ENCODE measurements around the gene SDS.

SDS gene

GRCh38 chr12:113409462-113410124 lies 5.9 kb upstream of the SDS start:
- no peaks in the 10 kb centered on the region for H3K36me3 ChIP-seq
- H3K4me3 ChIP-seq = no peak overlapping the region
- no peak for TF ChIP-seq CTCF (IDR thresholded peaks at IDR 0.05)
- no peak overlapping the region for H3K27ac ChIP-seq
- H3K9me3 ChIP-seq = no peaks in the 10 kb centered on the region
- peaks cover 0 to 23% of the 10 kb centered on the region in 2 donors for H3K27me3 ChIP-seq
- no peak for DNase-seq
- no peaks in the 10 kb centered on the region for H3K4me1 ChIP-seq
- intact Hi-C loops (cut with DNase I; ENCODE audit: low total_unique reads) = no loop called here

- TF ChIP-seq CTCF (IDR thresholded peaks at IDR 0.05) = no peak
- no peak overlapping the region for H3K27ac ChIP-seq
- intact Hi-C loops (cut with DNase I; ENCODE audit: low total_unique reads) = no loop called here
- H3K9me3 ChIP-seq = no peaks in the 10 kb centered on the region
- H3K4me1 ChIP-seq = peaks cover 0 to 3% (median 0%) of the 10 kb centered on the region in 4 donors
- H3K36me3 ChIP-seq = no peaks in the 10 kb centered on the region
- H3K27me3 ChIP-seq = peaks cover 0 to 21% of the 10 kb centered on the region in 2 donors
- DNase-seq = no peak
- no peak overlapping the region for H3K4me3 ChIP-seq
Measured at GRCh38 chr12:113408756-113409298, 5.1 kb upstream of the SDS start.

- H3K27me3 ChIP-seq = peaks cover 0 to 28% of the 10 kb centered on the region in 2 donors
- H3K4me3 ChIP-seq = no peak overlapping the region
- intact Hi-C loops (cut with DNase I; ENCODE audit: low total_unique reads) = no loop called here
- no peak overlapping the region for H3K27ac ChIP-seq
- no peaks in the 10 kb centered on the region for H3K36me3 ChIP-seq
- no peak for DNase-seq
- no peaks in the 10 kb centered on the region for H3K9me3 ChIP-seq
- H3K4me1 ChIP-seq = peaks cover 0 to 3% (median 0%) of the 10 kb centered on the region in 4 donors
- TF ChIP-seq CTCF (IDR thresholded peaks at IDR 0.05) = no peak
Measured at GRCh38 chr12:113407931-113408600, 4.4 kb upstream of the SDS start.

GRCh38 chr12:113405694-113406093 lies 2.0 kb upstream of the SDS start:
- no peak for TF ChIP-seq CTCF (IDR thresholded peaks at IDR 0.05)

GRCh38 chr12:113402586-113403260 lies 964 bp downstream of the SDS start:
- H3K27me3 ChIP-seq = peaks cover 0 to 36% of the 10 kb centered on the region in 2 donors
- intact Hi-C loops (cut with DNase I; ENCODE audit: low total_unique reads) = no loop called here
- no peak overlapping the region for H3K4me3 ChIP-seq
- H3K27ac ChIP-seq = no peak overlapping the region
- DNase-seq = no peak
- H3K36me3 ChIP-seq = no peaks in the 10 kb centered on the region
- H3K9me3 ChIP-seq = no peaks in the 10 kb centered on the region
- peaks cover 0 to 3% (median 0%) of the 10 kb centered on the region in 4 donors for H3K4me1 ChIP-seq
- no peak for TF ChIP-seq CTCF (IDR thresholded peaks at IDR 0.05)

More at GRCh38 chr12:113405694-113406093, 2.0 kb upstream of the SDS start:
- DNase-seq = no peak
- peaks cover 0 to 23% of the 10 kb centered on the region in 2 donors for H3K27me3 ChIP-seq
- no peaks in the 10 kb centered on the region for H3K36me3 ChIP-seq
- intact Hi-C loops (cut with DNase I; ENCODE audit: low total_unique reads) = no loop called here
- H3K4me3 ChIP-seq = no peak overlapping the region
- H3K4me1 ChIP-seq = peaks cover 0 to 3% (median 0%) of the 10 kb centered on the region in 4 donors
- no peak overlapping the region for H3K27ac ChIP-seq
- H3K9me3 ChIP-seq = no peaks in the 10 kb centered on the region

Measured in tibial artery (tissue), 4 donors.